Thymus (tissue), 11 donors: Measurements from ENCODE around the gene ATXN7. TPM values are rescaled to one million over a fixed set of nuclear protein-coding genes. Genes with fewer than 3 reads are reported as not detected.

Experiments used
- DNase-seq, 9 donors: peaks; one replicate each; pipeline ENCODE4 v3.0.0-alpha.2; 2013; ENCODE audit warnings: low spot score in 9 of 9, low read depth in 6 of 9, missing footprints in 1 of 9
- H3K27ac ChIP-seq, 2 donors: one replicate each; pipeline ENCODE4 v1.5.1; 2013; ENCODE audit warnings: control low read depth in 1 of 2, low read depth in 1 of 2, low read length in 1 of 2, mild to moderate bottlenecking in 1 of 2, moderate library complexity in 1 of 2
- H3K27me3 ChIP-seq, 2 donors: one replicate each; pipeline ENCODE4 v1.5.1; 2013; ENCODE audit warnings: low read length in 1 of 2; ENCODE audit not compliant: control insufficient read depth in 2 of 2, insufficient read depth in 1 of 2
- H3K36me3 ChIP-seq, 2 donors: one replicate each; pipeline ENCODE4 v1.5.1; 2013; ENCODE audit warnings: low read length in 1 of 2, mild to moderate bottlenecking in 1 of 2, moderate library complexity in 1 of 2; ENCODE audit not compliant: control insufficient read depth in 2 of 2, insufficient read depth in 2 of 2
- H3K4me1 ChIP-seq, 2 donors: one replicate each; pipeline ENCODE4 v1.5.1; 2013; ENCODE audit warnings: low read length in 2 of 2; ENCODE audit not compliant: control insufficient read depth in 2 of 2, insufficient read depth in 2 of 2
- H3K4me3 ChIP-seq, 2 donors: one replicate each; pipeline ENCODE4 v1.5.1; 2013; ENCODE audit warnings: low read length in 2 of 2, control low read depth in 1 of 2, mild to moderate bottlenecking in 1 of 2
- H3K9me3 ChIP-seq, 2 donors: one replicate each; pipeline ENCODE4 v1.5.1; 2013; ENCODE audit warnings: low read length in 1 of 2, mild to moderate bottlenecking in 1 of 2; ENCODE audit not compliant: control insufficient read depth in 2 of 2, insufficient read depth in 1 of 2
- WGBS: extraction: QIAGEN DNeasy Blood & Tissue Kit; methylation state at CpG from one replicate; pipeline ENCODE4 v1.1.7; 2013; 5-methylcytosine and 5-hydroxymethylcytosine counted together
- polyA plus RNA-seq: library from polyadenylated mRNA; stranded (reverse); fragments of 200-250 nt; gene quantifications from one replicate; pipeline ENCODE4 v1.2.3, GENCODE V29; 2013
- total RNA-seq: library from RNA; stranded (reverse); fragments of 120-200 nt; gene quantifications from one replicate; pipeline ENCODE4 v1.2.4, GENCODE V29; 2013
- donor health status: healthy.

Gene ATXN7
- total and polyA plus RNA-seq, 2 donors: 7.8 to 11.8 TPM

GRCh38 chr3:64046996-64047594 lies 183.4 kb downstream of the ATXN7 start:
- H3K9me3 ChIP-seq: no peaks in the 10 kb centered on the region
- no peak for DNase-seq
- WGBS: 74% methylated on average over 6 of the region's 6 CpGs
- H3K27ac ChIP-seq: no peak overlapping the region
- H3K4me1 ChIP-seq: no peaks in the 10 kb centered on the region
- no peak overlapping the region for H3K4me3 ChIP-seq
- H3K36me3 ChIP-seq: no peaks in the 10 kb centered on the region
- peaks cover 0 to 16% of the 10 kb centered on the region in 2 donors for H3K27me3 ChIP-seq

DNA sequence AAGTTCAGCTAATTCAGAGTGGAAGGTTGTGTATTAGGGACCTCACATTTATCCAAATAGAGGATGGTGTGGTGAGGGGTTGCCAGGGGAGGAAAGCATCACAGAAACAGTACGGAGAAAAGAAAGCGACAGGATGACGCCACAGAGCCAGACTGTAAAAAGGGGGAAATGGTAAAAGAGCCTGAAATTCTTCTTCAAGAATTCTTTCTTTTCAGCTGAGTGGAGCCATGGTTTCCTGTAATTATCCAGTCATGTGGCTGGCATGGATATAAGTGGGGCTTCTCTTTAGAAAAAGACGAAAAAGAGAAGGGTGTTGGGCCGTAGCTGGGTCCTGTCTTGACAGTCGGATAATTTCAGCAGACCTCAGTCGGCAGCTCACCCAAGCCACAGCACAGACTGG lies 184.1 kb downstream of the ATXN7 start:
- Histone ChIP-seq H3K4me1 (no peaks in the 10 kb centered on the region), H3K36me3 (no peaks in the 10 kb centered on the region), H3K4me3 (no peak overlapping the region), H3K9me3 (no peaks in the 10 kb centered on the region), H3K27me3 (peaks cover 0 to 16% of the 10 kb centered on the region in 2 donors), H3K27ac (no peak overlapping the region)
- DNase-seq: no peak
- 84% methylated on average over 7 of the region's 7 CpGs for WGBS

DNA sequence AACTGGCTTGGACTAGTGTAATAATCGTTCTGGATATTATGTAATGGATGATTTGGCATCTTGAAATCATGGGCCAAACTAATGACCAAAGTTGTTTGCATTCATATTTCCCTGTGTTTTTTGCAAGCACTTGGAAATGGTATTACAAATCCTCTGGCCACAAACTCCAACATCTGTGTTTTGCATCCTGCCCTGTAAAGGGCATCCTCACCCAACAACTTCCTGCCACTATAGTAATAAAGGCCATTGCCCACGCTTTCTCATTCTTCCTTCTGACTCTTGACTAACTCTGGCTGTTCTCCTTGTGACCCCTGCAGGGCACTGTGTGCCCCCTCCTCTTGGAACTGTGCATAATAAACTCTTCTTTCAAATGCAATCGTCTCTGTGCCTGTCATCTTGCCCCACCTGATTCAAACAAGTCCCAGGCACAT lies 185.0 kb downstream of the ATXN7 start:
- WGBS: 16% methylated on average over 3 of the region's 3 CpGs
- Histone ChIP-seq H3K36me3 (no peaks in the 10 kb centered on the region), H3K4me3 (no peak overlapping the region), H3K27me3 (peaks cover 0 to 16% of the 10 kb centered on the region in 2 donors), H3K9me3 (no peaks in the 10 kb centered on the region), H3K27ac (no peak overlapping the region), H3K4me1 (no peaks in the 10 kb centered on the region)
- no peak for DNase-seq

- H3K27ac ChIP-seq: no peak overlapping the region
- DNase-seq: no peak
- H3K36me3 ChIP-seq: no peaks in the 10 kb centered on the region
- 85% methylated on average over 3 of the region's 3 CpGs for WGBS
- H3K4me3 ChIP-seq: no peak overlapping the region
- H3K27me3 ChIP-seq: peaks cover 0 to 16% of the 10 kb centered on the region in 2 donors
- H3K9me3 ChIP-seq: no peaks in the 10 kb centered on the region
- H3K4me1 ChIP-seq: no peaks in the 10 kb centered on the region
Observed at GRCh38 chr3:64049136-64049535, 185.5 kb downstream of the ATXN7 start.

DNA sequence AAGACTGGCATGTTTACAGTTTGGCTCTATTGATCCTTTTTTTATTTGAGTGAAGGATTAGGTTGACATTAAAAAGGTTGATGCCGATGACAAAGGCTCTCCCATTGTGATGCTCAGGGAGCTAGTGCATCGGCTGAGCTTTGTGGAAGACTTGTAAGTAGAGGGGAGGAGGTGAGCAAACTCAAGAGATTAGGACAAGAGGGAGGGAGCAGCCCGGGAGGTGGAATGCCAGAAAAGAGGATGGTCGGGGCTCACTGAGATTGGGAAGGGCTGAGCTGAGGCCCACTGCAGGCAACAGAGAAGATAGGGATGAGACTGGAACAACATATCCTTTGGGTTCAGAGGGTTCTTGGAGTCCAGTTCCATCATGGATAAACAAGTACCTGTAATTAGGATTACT lies 186.2 kb downstream of the ATXN7 start:
- H3K27me3 ChIP-seq: peaks cover 0 to 16% of the 10 kb centered on the region in 2 donors
- H3K27ac ChIP-seq: no peak overlapping the region
- H3K4me3 ChIP-seq: no peak overlapping the region
- DNase-seq: no peak
- no peaks in the 10 kb centered on the region for H3K9me3 ChIP-seq
- 89% methylated on average over 4 of the region's 4 CpGs for WGBS
- H3K36me3 ChIP-seq: no peaks in the 10 kb centered on the region
- H3K4me1 ChIP-seq: no peaks in the 10 kb centered on the region

Other genes with a start within 250 kb of the ATXN7 start
- not detected for gene SNTN, start 211.2 kb upstream of the ATXN7 start, total RNA-seq
- gene SNTN, start 211.2 kb upstream of the ATXN7 start, polyA plus RNA-seq: 0.16 TPM
- not detected for gene C3orf49, start 44.6 kb upstream of the ATXN7 start, total RNA-seq
- gene C3orf49, start 44.6 kb upstream of the ATXN7 start, polyA plus RNA-seq: 0.05 TPM
- gene THOC7, start 62 bp upstream of the ATXN7 start, total RNA-seq: 73.8 TPM
- gene THOC7, start 62 bp upstream of the ATXN7 start, polyA plus RNA-seq: 148 TPM
- gene SCAANT1, start 48.5 kb downstream of the ATXN7 start, total RNA-seq: not detected
- not detected for gene SCAANT1, start 48.5 kb downstream of the ATXN7 start, polyA plus RNA-seq
- gene PSMD6, start 159.6 kb downstream of the ATXN7 start, total RNA-seq: 96.5 TPM
- 78.9 TPM for gene PSMD6, start 159.6 kb downstream of the ATXN7 start, polyA plus RNA-seq